Omental fat pad (tissue), 4 donors: Measurements from ENCODE around the gene RAD23A. TPM values are rescaled to one million over a fixed set of nuclear protein-coding genes. Genes with fewer than 3 reads are reported as not detected.
A peak's percentile ranks its signal among the peaks of the same experiment; 100 is the strongest.

Experiments
- ATAC-seq: fragments of 150-250 bp; one replicate; pipeline ENCODE4 v1.9.1; 2016; ENCODE audit warnings: mild to moderate bottlenecking, moderate library complexity; ENCODE audit not compliant: low FRiP score
- DNase-seq: peaks from one replicate; pipeline ENCODE4 v3.0.0-alpha.2; 2019; ENCODE audit warnings: low spot score
- small RNA-seq: library from RNA; depleted of rRNA; stranded (forward); fragments of <200 nt; gene quantifications from one replicate; pipeline ENCODE3, GENCODE V24; 2016
- total RNA-seq, 4 donors: library from RNA; depleted of rRNA; stranded (reverse); fragments of >200 nt; gene quantifications; one replicate each; pipeline ENCODE4 v1.1.0, GENCODE V29; 2016
- TF ChIP-seq, protein P1 (sequence below), 3 donors: fragments of 450-650 bp; IDR thresholded peaks; one replicate each; pipeline ENCODE4 v1.5.1; 2016 to 2017; ENCODE audit warnings: antibody characterized with exemption in 3 of 3, mild to moderate bottlenecking in 3 of 3, moderate library complexity in 2 of 3

Gene RAD23A
- total RNA-seq, 4 donors from 2014 or later: 65.6 to 119 (median 91.1) TPM

DNA sequence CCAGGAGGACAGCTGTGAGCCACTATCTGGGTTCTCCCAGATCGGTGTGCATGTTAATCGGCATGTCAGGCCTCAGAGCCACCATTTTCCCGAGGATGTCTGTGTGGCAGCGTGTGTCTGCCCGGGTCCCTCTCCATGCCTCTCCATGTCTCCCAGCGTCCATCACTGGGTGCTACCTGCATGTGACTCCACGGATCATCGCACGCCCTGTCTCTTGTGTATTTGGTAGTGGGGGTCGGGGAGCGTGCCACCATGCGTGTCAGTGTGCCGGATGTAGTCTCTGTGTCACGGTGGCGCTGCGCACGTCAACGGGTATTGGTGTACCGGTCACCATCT lies 55.5 kb downstream of the RAD23A start:
- ATAC-seq (no peak), DNase-seq (no peak)
- TF ChIP-seq, protein P1, sequence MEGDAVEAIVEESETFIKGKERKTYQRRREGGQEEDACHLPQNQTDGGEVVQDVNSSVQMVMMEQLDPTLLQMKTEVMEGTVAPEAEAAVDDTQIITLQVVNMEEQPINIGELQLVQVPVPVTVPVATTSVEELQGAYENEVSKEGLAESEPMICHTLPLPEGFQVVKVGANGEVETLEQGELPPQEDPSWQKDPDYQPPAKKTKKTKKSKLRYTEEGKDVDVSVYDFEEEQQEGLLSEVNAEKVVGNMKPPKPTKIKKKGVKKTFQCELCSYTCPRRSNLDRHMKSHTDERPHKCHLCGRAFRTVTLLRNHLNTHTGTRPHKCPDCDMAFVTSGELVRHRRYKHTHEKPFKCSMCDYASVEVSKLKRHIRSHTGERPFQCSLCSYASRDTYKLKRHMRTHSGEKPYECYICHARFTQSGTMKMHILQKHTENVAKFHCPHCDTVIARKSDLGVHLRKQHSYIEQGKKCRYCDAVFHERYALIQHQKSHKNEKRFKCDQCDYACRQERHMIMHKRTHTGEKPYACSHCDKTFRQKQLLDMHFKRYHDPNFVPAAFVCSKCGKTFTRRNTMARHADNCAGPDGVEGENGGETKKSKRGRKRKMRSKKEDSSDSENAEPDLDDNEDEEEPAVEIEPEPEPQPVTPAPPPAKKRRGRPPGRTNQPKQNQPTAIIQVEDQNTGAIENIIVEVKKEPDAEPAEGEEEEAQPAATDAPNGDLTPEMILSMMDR (IDR thresholded peaks at IDR 0.05): no peak

DNA sequence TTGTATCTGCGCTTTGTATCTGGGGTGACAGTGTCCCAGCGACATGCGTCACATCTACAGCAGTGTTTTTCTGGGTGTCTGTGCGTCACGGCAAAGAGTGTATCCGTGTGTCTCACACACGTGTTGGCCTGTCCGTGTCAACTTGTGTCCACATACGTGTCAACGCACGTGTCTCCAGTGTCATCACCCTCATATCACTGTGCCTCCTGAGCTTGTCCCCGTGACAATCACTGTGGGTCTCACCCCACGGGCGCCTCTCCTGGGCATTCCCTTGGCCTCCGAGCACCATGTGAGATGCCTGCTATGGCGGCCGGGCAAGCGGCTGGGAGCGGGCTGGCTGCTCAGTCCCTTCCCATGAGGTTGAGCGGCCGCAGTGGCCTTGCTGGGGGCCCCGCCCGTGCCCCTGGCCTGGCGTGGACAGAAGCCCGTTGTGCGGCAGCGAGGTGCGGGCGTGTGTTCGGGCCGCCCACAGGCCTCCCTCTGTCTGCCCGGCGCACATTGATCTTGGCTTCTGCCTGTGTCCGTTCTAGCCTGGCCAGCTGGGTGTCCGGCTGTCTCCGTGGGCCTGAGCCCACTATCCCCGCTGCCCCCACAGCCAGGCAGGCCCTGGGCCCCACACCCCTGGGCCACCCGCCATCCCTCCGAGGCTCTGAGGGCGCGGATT lies 56.0 kb downstream of the RAD23A start:
- TF ChIP-seq, protein P1 (IDR thresholded peaks at IDR 0.05): no peak
- DNase-seq (no peak), ATAC-seq (peak; percentile 28)

DNA sequence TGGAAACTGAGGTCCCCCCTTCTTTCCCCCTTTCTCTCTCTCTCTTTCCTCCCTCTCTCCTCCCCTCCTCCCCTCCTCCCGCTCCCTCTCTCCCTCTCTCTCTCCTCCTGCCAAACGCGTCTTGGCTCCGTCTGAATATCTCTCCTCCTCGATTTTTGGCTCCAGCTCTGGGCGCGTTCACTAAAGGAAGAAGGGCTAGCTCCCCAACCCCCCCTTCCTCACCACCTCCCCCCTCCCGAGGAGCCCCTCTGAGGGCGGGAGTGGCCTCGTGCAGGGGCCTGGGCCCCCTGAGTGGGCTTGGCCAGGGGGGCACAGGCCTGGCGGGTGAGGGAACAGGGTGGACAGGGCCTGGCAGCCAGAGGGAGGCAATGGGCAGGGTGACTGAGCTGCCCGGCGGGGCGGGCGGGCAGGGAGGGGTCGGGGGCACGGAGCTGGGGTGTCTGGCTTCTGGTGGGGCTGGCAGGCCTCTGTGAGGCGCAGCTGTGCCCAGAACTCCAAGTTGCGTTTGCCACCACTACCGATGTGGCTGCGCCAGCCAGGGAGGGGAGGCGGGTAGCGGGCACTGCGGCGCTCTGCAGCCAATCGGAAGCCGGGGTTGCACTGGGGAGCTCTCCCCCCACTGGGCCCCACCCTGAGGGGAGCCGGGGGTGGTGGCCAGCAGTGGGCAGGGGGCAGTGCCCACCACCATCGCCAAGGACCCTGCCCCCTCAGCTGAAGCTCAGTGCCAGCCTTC lies 56.7 kb downstream of the RAD23A start:
- no peak for DNase-seq
- peak; percentile 71 for ATAC-seq
- TF ChIP-seq, protein P1 (IDR thresholded peaks at IDR 0.05): no peak

DNA sequence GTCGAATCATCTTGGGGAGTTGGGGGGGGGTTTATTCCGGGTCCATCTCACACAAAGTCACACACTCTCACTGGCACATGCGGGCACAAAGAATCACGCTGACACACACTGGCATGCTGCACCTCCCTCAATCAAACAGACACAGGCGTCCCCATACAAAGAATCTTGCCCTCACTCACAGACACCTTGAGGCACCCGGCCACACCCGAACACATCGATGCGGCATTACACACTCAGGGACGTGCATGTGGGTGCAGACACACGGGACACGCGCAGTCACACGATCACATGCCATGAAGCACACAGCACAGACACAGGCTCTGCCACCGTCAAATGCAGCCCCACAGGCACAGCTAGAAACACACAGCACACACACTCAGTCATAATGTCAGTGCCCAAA lies 57.4 kb downstream of the RAD23A start:
- TF ChIP-seq, protein P1 (IDR thresholded peaks at IDR 0.05): no peak
- no peak for DNase-seq
- no peak for ATAC-seq

Small RNA genes within 50 kb of the gene (small RNA-seq; reads per million reads assigned to genes)
- gene MIR5695 (not detected), gene MIR6515 (not detected)

Other genes with a start within 250 kb of the RAD23A start
- 1 to 10 TPM; 3.2 to 5.6 (median 4.4) TPM for gene FBXW9, start 249.2 kb upstream of the RAD23A start, total RNA-seq
- gene TNPO2, start 221.9 kb upstream of the RAD23A start, total RNA-seq: 10 to 100 TPM; 44.8 to 95.4 (median 55.8) TPM
- 100 to 1,000 TPM; 309 to 348 (median 323) TPM for gene TRIR, start 211.2 kb upstream of the RAD23A start, total RNA-seq
- gene GET3, start 208.4 kb upstream of the RAD23A start, total RNA-seq: 10 to 100 TPM; 36.6 to 55.4 (median 48.9) TPM
- not detected for gene BEST2, start 194.1 kb upstream of the RAD23A start, total RNA-seq
- 10 to 100 TPM; 26.9 to 71.3 (median 56.3) TPM for gene HOOK2, start 170.3 kb upstream of the RAD23A start, total RNA-seq
- 1,000 to 10,000 TPM in 2 of 4 donors, 100 to 1,000 TPM in 2; 852 to 2,498 (median 1,079) TPM for gene JUNB, start 154.4 kb upstream of the RAD23A start, total RNA-seq
- 100 to 1,000 TPM; 165 to 320 (median 219) TPM for gene PRDX2, start 144.1 kb upstream of the RAD23A start, total RNA-seq
- gene THSD8, start 143.8 kb upstream of the RAD23A start, total RNA-seq: not detected
- gene RNASEH2A, start 139.3 kb upstream of the RAD23A start, total RNA-seq: 10 to 100 TPM in 1 of 4 donors, 1 to 10 TPM in 3; 2.8 to 10.4 (median 5.9) TPM
- not detected for gene RTBDN, start 111.3 kb upstream of the RAD23A start, total RNA-seq
- not detected for gene MAST1, start 107.3 kb upstream of the RAD23A start, total RNA-seq
- 10 to 100 TPM; 24.6 to 36.9 (median 28.4) TPM for gene DNASE2, start 64.4 kb upstream of the RAD23A start, total RNA-seq
- under 1 TPM in 1 of 4 donors, not detected in 3; 0.69 TPM for gene KLF1, start 58.7 kb upstream of the RAD23A start, total RNA-seq
- gene GCDH, start 54.7 kb upstream of the RAD23A start, total RNA-seq: 10 to 100 TPM; 36.1 to 51.4 (median 45.2) TPM
- gene SYCE2, start 26.6 kb upstream of the RAD23A start, total RNA-seq: not detected
- gene FARSA, start 12.2 kb upstream of the RAD23A start, total RNA-seq: 10 to 100 TPM; 31.1 to 61.1 (median 38.2) TPM
- gene CALR, start 7.3 kb upstream of the RAD23A start, total RNA-seq: 100 to 1,000 TPM; 349 to 570 (median 439) TPM
- gene GADD45GIP1, start 11.4 kb downstream of the RAD23A start, total RNA-seq: 10 to 100 TPM; 27.2 to 37.7 (median 32.8) TPM
- under 1 TPM in 1 of 4 donors, not detected in 3; 0.56 TPM for gene DAND5, start 23.7 kb downstream of the RAD23A start, total RNA-seq
- gene NFIX, start 49.6 kb downstream of the RAD23A start, total RNA-seq: 10 to 100 TPM; 39.5 to 53.1 (median 43.0) TPM
- 10 to 100 TPM in 3 of 4 donors, 1 to 10 TPM in 1; 5.5 to 29.9 (median 20.5) TPM for gene LYL1, start 157.0 kb downstream of the RAD23A start, total RNA-seq
- gene TRMT1, start 170.9 kb downstream of the RAD23A start, total RNA-seq: 10 to 100 TPM; 27.0 to 70.5 (median 39.2) TPM
- gene NACC1, start 172.4 kb downstream of the RAD23A start, total RNA-seq: 10 to 100 TPM; 12.0 to 44.7 (median 23.0) TPM
- gene STX10, start 204.5 kb downstream of the RAD23A start, total RNA-seq: 10 to 100 TPM; 41.0 to 97.6 (median 53.9) TPM
- 100 to 1,000 TPM; 110 to 253 (median 210) TPM for gene IER2, start 204.5 kb downstream of the RAD23A start, total RNA-seq